PFSK-1 (cell line): ENCODE results near the gene CYB5R4.
A peak's percentile ranks its signal among the peaks of the same experiment; 100 is the strongest.

ENCODE experiments used
- FOXP2 ChIP-seq: optimal IDR thresholded peaks from 2 replicates; pipeline ENCODE3; 2011; ENCODE audit warnings: borderline replicate concordance, control low read depth, inconsistent platforms; ENCODE audit not compliant: insufficient read depth; ENCODE audit errors: extremely low read length, extremely low read depth
- POLR2AphosphoS5 ChIP-seq: IDR thresholded peaks from 2 replicates; pipeline ENCODE4 v1.6.1; 2012; ENCODE audit warnings: low read depth, mild to moderate bottlenecking, control low read depth, low read length, moderate library complexity
- REST ChIP-seq, 2 experiments: IDR thresholded peaks; 2 replicates each; pipeline versions ENCODE4 v1.6.1 to v1.8.0; 2011 to 2012; ENCODE audit warnings: low read depth in 2 of 2, low read length in 2 of 2, control low read depth in 1 of 2, inconsistent platforms in 1 of 2, mild to moderate bottlenecking in 1 of 2, moderate library complexity in 1 of 2; ENCODE audit not compliant: insufficient read depth in 1 of 2
- SIN3A ChIP-seq: IDR thresholded peaks from 2 replicates; pipeline ENCODE4 v1.6.1; 2012; ENCODE audit warnings: mild to moderate bottlenecking, low read length, moderate library complexity, borderline replicate concordance; ENCODE audit not compliant: insufficient read depth
- TAF1 ChIP-seq: IDR thresholded peaks from 2 replicates; pipeline ENCODE4 v1.6.1; 2012; ENCODE audit warnings: low read length, control low read depth, borderline replicate concordance; ENCODE audit not compliant: insufficient read depth

Gene CYB5R4

GRCh38 chr6:83847179-83847578, 12.3 kb upstream of the CYB5R4 start:
- TF ChIP-seq REST (IDR thresholded peaks at IDR 0.05; ENCODE audit: insufficient read depth in 1 of 2, low read depth in 2 of 2, low read length in 2 of 2) (no peak), TAF1 (no peak), FOXP2 (no peak)

GRCh38 chr6:83849127-83849526, 10.4 kb upstream of the CYB5R4 start:
- TF ChIP-seq TAF1 (no peak), SIN3A (no peak), REST (IDR thresholded peaks at IDR 0.05; ENCODE audit: insufficient read depth in 1 of 2, low read depth in 2 of 2, low read length in 2 of 2) (no peak), POLR2AphosphoS5 (no peak), FOXP2 (no peak)

GRCh38 chr6:83849610-83850009, 9.9 kb upstream of the CYB5R4 start:
- peak in 1 of 2 experiments; percentile 59; a peak in 1 of 4 replicates for TF ChIP-seq REST (IDR thresholded peaks at IDR 0.05; ENCODE audit: insufficient read depth in 1 of 2, low read depth in 2 of 2, low read length in 2 of 2)
- TF ChIP-seq POLR2AphosphoS5, result no peak

- TF ChIP-seq FOXP2 (no peak), TAF1 (no peak), POLR2AphosphoS5 (no peak), REST (IDR thresholded peaks at IDR 0.05; ENCODE audit: insufficient read depth in 1 of 2, low read depth in 2 of 2, low read length in 2 of 2) (no peak), SIN3A (no peak)
These were observed 6.8 kb upstream of the CYB5R4 start for GRCh38 chr6:83852528-83853177.

GRCh38 chr6:83853178-83854000, 6.1 kb upstream of the CYB5R4 start, which contains the start of gene RIPPLY2:
RIPPLY2 (plus strand) TSS chr6:83853360; CDS start chr6:83853417, 57 bp downstream.
- no peak for TF ChIP-seq FOXP2
- TF ChIP-seq POLR2AphosphoS5, result no peak
- TF ChIP-seq REST (IDR thresholded peaks at IDR 0.05; ENCODE audit: insufficient read depth in 1 of 2, low read depth in 2 of 2, low read length in 2 of 2), result no peak
- TF ChIP-seq SIN3A, result no peak
- no peak for TF ChIP-seq TAF1
